MV-4-11 (cell line): Measurements from ENCODE around the gene WDR73.

Source experiments
- DNase-seq: peaks from one replicate; lab custom pipeline; 2025; lab: John Stamatoyannopoulos, UW

The WDR73 gene

GRCh38 chr15:84653910-84654688, at the start of gene WDR73:
Gene WDR73, minus strand, starts transcription at chr15:84654283. Its CDS starts 9 bp downstream, at chr15:84654274.
- DNase-seq, result peak; percentile 87

- DNase-seq, result no peak
Observed at GRCh38 chr15:84703808-84704207, 49.7 kb upstream of the WDR73 start.

GRCh38 chr15:84702961-84703482, 48.9 kb upstream of the WDR73 start:
- no peak for DNase-seq

DNA sequence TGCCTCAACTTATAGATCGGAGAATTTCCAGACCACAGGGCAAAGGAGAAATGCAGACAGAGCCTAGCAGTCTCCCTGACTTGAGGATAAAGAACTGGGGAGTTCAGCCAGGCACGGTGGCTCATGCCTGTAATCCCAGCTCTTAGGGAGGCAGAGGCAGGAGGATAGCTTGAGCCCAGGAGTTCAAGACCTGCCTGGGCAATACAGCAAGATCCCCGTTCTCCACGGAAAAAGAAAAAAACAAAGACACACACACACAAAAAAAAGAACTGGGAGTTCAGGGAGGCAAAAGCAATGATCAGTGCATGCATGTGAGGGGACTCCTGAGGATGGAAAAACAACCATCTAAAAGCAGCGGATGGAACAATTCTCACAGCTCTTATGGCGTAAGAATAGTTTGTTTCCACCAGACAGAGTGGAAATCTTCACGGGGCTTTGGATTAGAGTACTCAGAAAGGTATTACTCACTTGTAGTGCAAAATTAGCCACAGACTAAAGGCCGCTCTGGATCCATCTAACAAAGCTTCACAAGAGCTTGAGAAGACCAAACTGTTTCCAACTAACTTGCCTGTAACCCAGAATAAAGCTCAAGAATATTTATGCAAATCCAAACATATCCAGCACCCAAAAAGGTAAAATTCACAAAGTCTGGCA, 45.6 kb upstream of the WDR73 start:
- peak; percentile 28 for DNase-seq

- no peak for DNase-seq
Observed at GRCh38 chr15:84697236-84697990, 43.3 kb upstream of the WDR73 start.

DNA sequence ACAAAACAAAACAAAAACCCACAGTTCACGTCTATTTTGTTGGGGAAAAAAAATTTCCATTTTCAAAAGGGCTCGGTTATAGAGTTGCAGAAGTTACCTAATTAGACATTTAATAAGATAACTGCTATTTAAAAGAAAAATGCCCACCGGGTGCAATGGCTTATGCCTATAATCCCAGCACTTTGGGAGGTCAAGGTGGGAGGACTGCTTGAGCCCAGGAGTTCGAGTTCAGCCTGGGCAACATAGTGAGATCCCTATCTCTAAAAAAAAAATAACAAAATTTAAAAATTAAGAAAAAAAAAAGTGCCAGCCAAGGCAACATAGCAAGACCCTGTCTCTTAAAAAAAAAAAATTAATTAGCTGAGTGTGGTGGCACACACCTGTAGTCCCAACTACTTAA, 42.7 kb upstream of the WDR73 start:
- DNase-seq, result no peak

- no peak for DNase-seq
Observed at GRCh38 chr15:84690342-84690741, 36.3 kb upstream of the WDR73 start.

- no peak for DNase-seq
Observed at GRCh38 chr15:84689858-84690257, 35.8 kb upstream of the WDR73 start.

GRCh38 chr15:84686446-84686845, 32.4 kb upstream of the WDR73 start:
- peak; percentile 78 for DNase-seq

DNA sequence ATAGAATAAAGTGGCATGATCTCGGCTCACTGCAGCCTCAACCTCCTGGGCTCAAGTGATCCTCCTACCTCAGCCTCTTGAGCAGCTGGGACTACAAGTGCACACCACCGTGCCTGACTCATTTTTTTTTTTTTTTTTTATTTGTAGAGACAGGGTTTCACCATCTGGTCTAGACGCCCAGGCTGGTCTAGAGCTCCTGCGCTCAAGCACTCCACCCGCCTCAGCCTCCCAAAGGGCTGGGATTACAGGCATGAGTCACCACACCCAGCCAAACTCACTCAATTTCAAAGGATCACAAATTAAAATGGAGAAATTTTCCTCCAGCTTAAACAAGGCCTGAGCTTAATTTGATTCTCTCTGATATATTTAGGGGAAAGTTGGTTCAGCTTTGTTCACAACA, 31.2 kb upstream of the WDR73 start:
- DNase-seq, result peak; percentile 91

GRCh38 chr15:84684092-84684491, 30.0 kb upstream of the WDR73 start:
- DNase-seq, result no peak

GRCh38 chr15:84681831-84682230, 27.7 kb upstream of the WDR73 start:
- DNase-seq, result peak; percentile 55

GRCh38 chr15:84671211-84671610, 17.1 kb upstream of the WDR73 start:
- DNase-seq, result no peak

DNA sequence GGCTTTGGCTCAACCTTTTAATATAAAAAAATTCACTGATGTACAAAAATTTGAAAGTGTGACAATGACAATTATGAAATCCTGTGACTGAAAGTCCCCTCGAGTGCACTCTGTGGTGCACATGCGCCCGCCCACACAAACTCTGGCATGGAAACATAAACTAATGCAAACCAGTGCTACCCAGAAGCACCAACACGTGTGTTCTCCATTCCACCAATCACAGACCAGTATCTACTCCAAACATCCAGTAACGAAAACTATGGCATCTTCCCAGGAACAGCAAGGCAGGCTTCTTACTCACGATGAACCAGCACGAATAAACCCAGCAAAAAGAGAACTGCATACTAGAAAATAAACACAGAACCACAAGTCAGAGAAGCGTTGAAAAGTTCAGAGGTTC, 15.6 kb upstream of the WDR73 start:
- no peak for DNase-seq

DNA sequence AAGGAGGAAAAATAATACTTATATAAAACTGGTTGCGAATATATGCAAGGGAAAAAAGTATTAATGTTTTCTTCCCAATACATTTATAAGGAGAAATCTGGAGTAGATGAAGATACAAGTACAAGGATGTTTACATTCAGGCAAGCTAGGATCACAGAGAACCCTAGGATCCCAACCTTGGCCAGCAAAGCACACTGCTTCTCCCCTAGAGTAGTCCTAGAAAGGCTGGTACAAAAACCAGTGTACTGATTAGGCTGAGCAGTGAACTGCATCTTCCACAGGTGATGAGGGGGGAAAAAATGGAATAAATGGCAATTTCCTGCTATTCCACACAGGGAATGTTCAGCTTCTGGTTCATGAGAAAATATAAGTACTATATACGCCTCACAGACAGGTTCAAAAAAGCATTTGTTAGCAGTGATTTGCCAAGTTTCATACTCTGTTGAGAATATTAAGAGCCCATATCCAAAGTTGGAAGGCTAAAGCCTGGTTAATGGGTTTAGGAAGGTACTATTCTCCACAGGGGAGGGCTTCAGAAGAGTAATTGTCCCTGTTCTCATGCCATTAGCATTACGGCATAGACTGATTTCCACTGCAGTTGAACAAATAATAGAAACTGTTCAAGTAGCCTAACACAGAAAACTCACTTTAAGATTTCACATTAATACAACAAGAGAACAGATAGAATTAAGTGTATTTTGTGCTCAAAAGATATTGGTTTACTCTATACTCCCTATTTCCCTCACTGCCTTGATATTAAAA, 14.3 kb upstream of the WDR73 start:
- no peak for DNase-seq

DNA sequence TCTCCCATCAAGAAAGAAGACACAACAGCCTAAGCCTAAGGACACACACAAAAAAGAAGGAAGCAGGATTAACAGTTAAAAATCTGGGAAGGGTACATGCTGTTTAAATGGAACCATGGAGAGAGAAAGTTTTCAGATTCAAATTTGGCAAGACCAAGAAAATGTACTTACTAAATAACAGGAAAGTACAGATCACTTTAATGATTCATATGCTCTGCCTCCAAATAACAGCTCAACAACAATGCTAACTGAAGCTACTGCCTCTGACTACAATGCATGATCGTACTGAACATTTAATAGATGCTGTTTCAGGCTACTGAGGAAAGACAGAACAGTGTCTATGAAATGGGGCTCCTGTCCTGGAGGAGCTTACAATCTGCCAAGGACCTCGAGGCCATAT, 12.3 kb upstream of the WDR73 start:
- no peak for DNase-seq

- no peak for DNase-seq
Observed at GRCh38 chr15:84661001-84661400, 6.9 kb upstream of the WDR73 start.

GRCh38 chr15:84659904-84660781, 6.1 kb upstream of the WDR73 start:
- no peak for DNase-seq

DNA sequence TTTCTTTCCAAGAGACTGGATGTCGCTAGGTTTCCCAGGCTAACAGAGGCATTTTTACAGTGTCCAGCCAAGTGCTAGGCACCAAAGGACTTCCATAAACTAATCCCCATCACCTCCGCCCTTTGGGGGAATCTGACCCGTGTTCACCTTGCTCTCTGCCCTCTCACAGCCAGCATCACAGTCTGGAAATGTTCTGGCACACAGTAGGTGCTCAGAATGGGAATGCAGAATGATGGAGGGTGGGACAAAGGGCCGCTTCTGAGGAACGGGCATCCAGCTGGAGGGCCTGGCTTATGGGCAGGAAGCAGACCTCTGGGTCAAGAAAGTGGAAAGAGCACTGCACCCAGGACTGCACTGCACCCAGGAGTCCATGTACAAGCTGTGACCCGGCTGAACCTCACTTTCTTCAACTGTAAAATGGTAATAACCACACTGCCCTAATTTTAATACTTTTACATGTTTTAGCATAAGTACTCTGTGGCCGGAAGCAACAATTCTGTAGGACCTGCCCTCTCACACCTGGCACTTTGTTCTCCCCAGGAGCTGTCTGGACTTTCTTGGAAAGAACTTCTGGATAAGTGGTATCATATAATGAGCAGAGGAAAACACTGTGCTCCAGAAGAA, 4.8 kb upstream of the WDR73 start:
- no peak for DNase-seq

DNA sequence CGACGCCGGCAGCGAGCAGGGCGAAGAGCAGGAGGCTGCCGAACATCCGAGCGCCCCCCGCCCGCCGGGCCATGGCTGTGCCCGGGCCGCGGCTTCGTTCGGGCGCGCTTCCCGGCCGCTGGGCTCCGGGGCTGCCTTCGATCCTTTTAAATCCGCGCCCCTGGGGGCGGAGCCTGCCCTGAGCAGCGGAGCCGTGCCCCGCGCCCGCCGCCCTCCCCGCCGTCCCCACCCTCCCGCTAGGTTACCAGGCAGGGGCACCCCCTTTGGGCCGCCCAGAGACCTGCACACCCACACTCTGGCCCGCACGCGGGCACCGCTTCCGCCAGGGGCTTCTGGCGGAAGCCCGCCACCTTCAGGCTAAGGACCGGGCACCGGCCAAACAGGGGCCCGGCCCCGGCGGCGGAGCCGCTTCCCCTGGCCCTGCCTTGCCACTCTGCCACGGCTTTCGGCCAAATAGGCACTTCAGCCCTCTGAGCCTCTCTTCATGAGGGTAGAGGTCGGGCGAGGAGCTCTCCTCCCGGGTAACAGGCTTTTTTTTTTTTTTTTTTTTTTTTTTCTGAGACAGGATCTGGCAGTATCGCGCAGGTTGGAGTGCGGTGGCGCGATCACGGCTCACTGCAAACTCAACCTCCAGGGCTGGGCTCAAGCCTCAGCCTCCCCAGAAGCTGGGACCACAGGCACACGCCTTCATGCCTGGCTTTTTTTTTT, 4.2 kb upstream of the WDR73 start, which contains the start of gene NMB:
NMB (minus strand) TSS at position 120 of the 708 bp plus-strand sequence; CDS start at position 73, 47 bp downstream.
- peak; percentile 78 for DNase-seq
